Stimulated activated CD8-positive, alpha-beta memory T cell treated with anti-CD3 and anti-CD28 coated beads, Interleukin-7, amount 100 ng/mL, for 24 hours (primary cell): ENCODE data around the gene PACS1.

Experiments
- DNase-seq: peaks from one replicate; pipeline ENCODE4 v3.0.0-alpha.2; 2020; ENCODE audit warnings: low read depth

PACS1 gene

DNA sequence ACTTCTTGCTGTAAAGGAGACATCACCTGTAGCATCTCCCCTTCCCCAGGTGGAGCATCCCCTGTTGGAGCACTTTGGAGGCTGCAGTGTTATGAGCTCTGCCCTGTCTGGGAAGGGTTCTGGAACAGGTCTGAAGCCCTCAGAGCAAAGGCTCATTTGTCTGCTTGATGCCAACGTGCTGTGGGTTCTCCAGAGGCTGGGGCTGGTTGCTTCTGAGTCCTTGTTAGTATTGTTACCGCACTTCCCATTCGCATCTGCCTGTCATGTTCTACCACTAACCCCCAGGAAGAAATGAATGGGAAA, 73.1 kb downstream of the PACS1 start:
- no peak for DNase-seq

DNA sequence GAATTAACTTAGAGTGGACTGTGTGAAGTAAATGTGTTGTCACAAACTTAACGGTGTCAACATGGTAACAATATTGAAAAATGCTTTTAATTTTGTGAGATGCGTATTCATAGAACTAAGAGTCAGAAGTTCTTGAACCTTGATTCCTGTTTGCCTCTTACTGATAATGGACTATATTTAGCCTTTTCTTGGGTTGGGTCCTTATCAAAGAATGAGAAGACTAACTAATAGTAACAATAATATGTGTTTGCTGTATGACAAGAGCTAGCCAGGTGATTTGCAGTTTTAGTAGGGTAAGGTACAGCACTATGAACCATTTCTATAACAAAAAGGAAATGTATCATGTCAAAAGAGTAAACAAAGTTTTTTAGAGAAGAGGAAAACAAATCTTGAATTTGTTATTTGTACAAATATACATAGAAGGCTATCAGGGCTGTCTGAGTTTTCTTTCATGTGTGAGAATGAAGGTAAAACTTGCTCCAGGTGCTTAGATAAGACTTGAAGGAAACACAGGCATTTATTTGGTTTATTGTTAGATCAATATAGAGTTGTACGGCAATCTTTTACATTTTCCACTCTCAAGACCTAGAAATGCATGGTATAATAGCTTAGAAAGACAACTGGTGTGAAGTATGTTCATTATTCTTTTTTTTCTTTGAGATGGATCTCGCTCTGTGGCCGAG, 74.1 kb downstream of the PACS1 start:
- no peak for DNase-seq

DNA sequence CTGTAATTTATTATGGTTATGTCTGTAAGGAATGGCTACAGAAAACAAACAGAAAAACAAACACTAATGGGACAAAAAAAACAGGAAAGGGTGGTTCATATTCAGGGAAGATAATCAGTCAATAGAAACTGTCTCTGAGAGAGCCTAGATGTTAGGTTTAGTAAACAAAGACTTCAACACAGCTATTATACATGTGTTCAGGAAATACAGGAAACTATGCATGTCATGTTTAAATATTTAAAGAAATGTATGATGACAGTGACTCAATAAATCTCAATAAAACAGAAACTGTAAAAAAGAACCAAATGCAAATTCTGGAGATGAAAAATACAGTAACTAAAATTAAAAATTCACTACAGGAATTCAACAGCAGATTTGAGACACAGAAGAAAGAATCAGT, 76.0 kb downstream of the PACS1 start:
- DNase-seq: no peak

DNA sequence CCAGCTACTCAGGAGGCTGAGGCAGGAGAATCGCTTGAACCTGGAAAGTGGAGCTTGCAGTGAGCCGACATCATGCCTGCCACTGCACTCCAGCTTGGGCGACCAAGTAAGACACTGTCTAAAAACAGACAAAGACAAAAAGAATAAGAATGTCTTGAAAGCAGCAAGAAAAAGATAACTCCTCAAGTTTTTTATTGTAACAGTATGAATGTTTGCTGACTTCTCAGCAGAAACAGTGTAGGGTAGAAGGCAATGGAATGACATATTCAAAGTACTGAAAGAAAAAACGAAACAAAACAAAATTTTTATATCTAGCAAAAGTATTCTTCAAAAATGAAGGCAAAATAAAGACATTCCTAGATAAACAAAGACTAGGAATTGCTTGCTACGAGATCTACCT, 76.9 kb downstream of the PACS1 start:
- no peak for DNase-seq

- no peak for DNase-seq
These were observed 80.1 kb downstream of the PACS1 start for GRCh38 chr11:66150140-66150539.

- DNase-seq: no peak
These were observed 80.7 kb downstream of the PACS1 start for GRCh38 chr11:66150725-66151124.

GRCh38 chr11:66151273-66151672, 81.2 kb downstream of the PACS1 start:
- no peak for DNase-seq

DNA sequence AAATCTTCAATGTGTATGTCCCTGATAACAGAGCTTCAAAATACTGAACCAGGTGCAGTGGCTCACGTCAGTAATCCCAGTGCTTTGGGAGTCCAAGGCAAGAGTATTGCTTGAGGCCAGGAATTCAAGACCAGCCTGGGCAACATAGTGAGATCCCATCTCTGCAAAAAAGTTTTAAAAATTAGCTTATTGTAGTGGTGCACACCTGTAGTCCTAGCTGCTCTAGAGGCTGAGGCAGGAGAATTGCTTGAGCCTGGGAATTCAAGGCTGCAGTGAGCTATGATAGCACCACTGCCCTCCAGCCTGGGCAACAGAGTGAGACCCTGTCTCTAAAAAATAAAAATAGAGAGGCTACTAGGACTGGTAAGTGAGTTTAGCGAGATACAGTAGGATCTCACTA, 84.0 kb downstream of the PACS1 start:
- DNase-seq: no peak

DNA sequence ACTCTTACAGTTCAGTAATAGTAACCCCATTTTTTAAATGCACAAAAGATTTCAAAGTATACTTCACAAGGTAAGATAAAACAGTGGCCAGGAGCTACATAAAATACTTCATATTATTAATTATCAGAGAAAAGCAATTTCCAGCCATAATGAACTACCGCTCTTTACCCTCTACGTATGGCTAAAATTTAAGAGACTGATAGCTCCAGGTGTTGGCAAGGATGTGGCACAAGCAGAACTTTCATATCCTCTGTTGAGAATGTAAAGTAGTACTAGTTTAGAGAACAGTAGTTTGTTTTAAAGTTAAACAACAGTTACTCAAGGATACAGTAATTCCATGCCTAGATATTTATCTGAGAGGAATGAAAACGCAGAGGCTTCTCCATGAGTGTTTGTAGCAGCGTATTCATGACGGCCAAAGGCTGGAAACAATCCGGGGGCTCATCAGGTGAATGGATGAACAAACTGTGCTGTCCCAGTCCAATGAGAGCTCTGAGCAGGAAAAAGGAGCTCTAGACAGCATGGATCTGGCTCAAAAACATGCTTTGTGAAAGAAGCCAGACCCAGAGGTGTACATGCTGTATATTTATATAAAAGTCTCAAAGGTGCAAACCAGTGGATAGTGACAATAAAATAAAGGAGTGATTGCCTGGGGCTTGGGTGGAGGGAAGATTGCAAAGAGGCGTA, 85.5 kb downstream of the PACS1 start:
- no peak for DNase-seq

- no peak for DNase-seq
These were observed 87.3 kb downstream of the PACS1 start for GRCh38 chr11:66157182-66157864.

- no peak for DNase-seq
These were observed 88.1 kb downstream of the PACS1 start for GRCh38 chr11:66158156-66158555.

- no peak for DNase-seq
These were observed 89.4 kb downstream of the PACS1 start for GRCh38 chr11:66159324-66159984.

GRCh38 chr11:66160709-66161108, 90.6 kb downstream of the PACS1 start:
- DNase-seq: no peak

- DNase-seq: no peak
These were observed 98.2 kb downstream of the PACS1 start for GRCh38 chr11:66168289-66168688.

DNA sequence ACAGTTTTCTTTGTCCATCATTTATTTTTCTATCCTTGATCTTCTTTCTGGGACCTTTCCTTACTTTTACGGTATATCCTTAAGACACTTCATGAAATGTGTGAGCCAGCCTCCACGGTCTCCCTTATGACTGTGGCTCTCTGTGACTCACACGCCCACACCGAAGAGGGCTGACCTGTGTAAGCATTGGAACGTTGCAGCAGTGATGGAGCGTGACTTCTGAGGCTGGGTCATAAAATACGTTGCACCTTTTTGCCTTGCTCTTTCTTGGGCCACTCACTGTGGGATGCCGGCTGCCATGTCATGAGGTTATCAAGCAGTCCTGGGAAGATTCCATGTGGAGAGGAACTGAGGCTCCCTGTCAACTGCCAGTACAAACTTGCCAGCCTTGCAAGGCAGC, 102.1 kb downstream of the PACS1 start:
- DNase-seq: no peak

DNA sequence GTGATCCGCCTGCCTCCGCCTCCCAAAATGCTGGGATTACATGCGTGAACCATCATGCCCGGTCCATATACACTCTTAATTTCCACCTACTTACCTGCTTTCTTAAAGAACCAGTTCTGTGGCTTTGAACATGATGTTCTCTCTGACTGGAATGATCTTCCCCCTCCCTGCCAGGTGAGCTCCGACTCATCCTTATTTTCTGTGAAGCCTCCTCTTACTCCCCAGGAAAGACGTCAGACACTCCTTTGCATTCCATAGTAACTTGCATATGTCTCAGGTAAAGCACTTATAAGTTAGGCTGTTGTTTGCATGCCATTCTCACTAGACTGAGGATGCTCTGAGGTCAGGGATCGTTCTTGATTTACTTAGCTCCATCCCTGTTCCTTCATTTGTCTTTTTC, 106.6 kb downstream of the PACS1 start:
- no peak for DNase-seq

DNA sequence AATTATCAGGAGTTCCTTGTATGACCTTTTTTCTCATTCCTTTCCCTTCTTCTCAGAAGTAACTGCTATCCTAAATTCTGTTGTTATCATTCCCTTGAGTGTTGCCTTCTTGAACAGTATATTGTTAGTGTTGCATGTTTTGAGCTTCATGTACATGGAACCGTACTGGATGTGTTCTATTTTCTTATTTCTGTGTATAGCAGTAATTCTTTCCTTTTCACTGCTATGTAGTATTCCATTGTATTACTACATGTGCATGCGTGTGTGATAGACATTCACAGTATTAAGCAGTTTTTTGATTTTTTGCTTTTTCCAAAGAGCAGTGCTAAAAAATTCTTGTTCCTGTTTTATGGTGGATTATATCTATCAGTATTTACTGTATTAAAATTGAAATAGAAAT, 108.1 kb downstream of the PACS1 start:
- no peak for DNase-seq

- no peak for DNase-seq
These were observed 108.8 kb downstream of the PACS1 start for GRCh38 chr11:66178871-66179270.

GRCh38 chr11:66181632-66182315, 111.7 kb downstream of the PACS1 start:
- DNase-seq: no peak

DNA sequence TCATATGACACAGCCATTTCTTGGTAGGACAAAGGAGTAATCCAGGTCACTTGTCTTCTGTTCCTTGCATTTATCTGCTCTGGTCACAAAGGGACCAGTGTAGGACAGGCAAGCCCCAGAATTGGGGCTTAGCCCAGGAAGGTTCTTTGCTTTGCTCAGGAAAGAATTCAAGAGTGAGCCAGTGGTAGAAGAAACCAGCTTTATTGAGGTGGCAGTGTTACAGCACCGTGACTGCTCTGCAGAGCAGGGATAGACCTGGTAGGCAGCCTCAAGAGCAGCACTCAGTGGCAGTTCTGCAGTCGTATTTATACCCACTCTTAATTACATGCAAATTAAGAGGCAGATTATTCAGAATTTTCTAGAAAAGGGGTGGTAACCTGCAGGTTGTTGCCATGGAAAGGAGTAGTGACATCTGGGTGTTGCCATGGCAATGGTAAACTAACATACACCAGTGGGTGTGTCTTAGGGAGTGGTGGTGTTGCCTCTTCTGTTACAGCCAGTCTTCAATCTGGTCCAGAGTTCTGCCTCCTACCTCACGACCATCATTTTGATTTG, 113.5 kb downstream of the PACS1 start:
- no peak for DNase-seq

DNA sequence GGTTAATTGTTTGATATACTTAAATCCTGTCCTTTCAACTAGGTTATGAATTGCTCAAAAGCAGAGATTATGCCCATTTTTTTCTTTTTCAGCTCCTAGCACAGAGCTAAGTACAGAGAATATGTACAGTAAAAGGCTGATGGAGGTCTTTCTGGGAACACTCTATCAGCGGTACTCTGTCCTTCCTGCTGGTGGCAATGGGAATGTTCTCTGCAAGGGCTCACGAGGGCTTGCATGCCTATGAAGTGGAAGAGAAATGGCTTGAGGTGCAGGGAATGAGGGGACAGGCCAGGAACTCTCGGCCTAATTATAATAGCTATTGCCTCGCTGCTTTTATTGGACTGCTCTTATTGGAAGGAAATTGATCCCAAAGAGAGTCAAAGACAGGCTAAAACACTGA, 114.7 kb downstream of the PACS1 start:
- no peak for DNase-seq

- DNase-seq: no peak
These were observed 116.4 kb downstream of the PACS1 start for GRCh38 chr11:66186470-66186869.
